Right renal pelvis (tissue), 4 donors: ENCODE data around the gene PLXNC1. TPM values are rescaled to one million over a fixed set of nuclear protein-coding genes. Genes with fewer than 3 reads are reported as not detected.

Experiments used
- DNase-seq, 4 donors: peaks; one replicate each; pipeline ENCODE4 v3.0.0-alpha.2; 2013; ENCODE audit warnings: low read depth in 4 of 4, low spot score in 3 of 4, missing footprints in 1 of 4
- polyA plus RNA-seq, 4 donors: library from polyadenylated mRNA; unstranded; fragments of 120-200 nt; gene quantifications; one replicate each; pipeline ENCODE4 v1.2.1, GENCODE V29; 2013; ENCODE audit not compliant: insufficient read length in 4 of 4

PLXNC1 gene
- 1 to 10 TPM; 5.7 to 9.0 (median 7.1) TPM for polyA plus RNA-seq

GRCh38 chr12:94147991-94148738, at the start of gene PLXNC1:
TSS of gene PLXNC1 (plus strand) at chr12:94148577. CDS start at chr12:94148972, 395 bp downstream.
- DNase-seq = no peak

- DNase-seq = no peak
Measured at GRCh38 chr12:94099191-94099590, 49.2 kb upstream of the PLXNC1 start.

- no peak for DNase-seq
Measured at GRCh38 chr12:94099632-94100031, 48.7 kb upstream of the PLXNC1 start.

- DNase-seq = no peak
Measured at GRCh38 chr12:94100211-94100627, 48.2 kb upstream of the PLXNC1 start.

- DNase-seq = peak; percentile 43 to 74 (median 62)
Measured at GRCh38 chr12:94100990-94101737, 47.2 kb upstream of the PLXNC1 start.

GRCh38 chr12:94101738-94102660, 46.4 kb upstream of the PLXNC1 start:
- DNase-seq = peak; percentile 69 to 80 (median 74)

GRCh38 chr12:94103986-94104385, 44.4 kb upstream of the PLXNC1 start:
- DNase-seq = no peak

- no peak for DNase-seq
Measured at GRCh38 chr12:94107910-94108309, 40.5 kb upstream of the PLXNC1 start.

- no peak for DNase-seq
Measured at GRCh38 chr12:94109160-94109559, 39.2 kb upstream of the PLXNC1 start.

GRCh38 chr12:94110258-94110657, 38.1 kb upstream of the PLXNC1 start:
- DNase-seq = no peak

GRCh38 chr12:94111302-94111701, 37.1 kb upstream of the PLXNC1 start:
- DNase-seq = no peak

- DNase-seq = no peak
Measured at GRCh38 chr12:94112121-94112520, 36.3 kb upstream of the PLXNC1 start.

- DNase-seq = no peak
Measured at GRCh38 chr12:94114166-94114565, 34.2 kb upstream of the PLXNC1 start.

- DNase-seq = no peak
Measured at GRCh38 chr12:94116191-94116590, 32.2 kb upstream of the PLXNC1 start.

- no peak for DNase-seq
Measured at GRCh38 chr12:94121886-94122285, 26.5 kb upstream of the PLXNC1 start.

GRCh38 chr12:94122591-94122990, 25.8 kb upstream of the PLXNC1 start:
- DNase-seq = no peak

- no peak for DNase-seq
Measured at GRCh38 chr12:94123127-94123526, 25.2 kb upstream of the PLXNC1 start.

- DNase-seq = no peak
Measured at GRCh38 chr12:94126067-94126466, 22.3 kb upstream of the PLXNC1 start.

- DNase-seq = no peak
Measured at GRCh38 chr12:94127239-94128131, 20.9 kb upstream of the PLXNC1 start.

GRCh38 chr12:94128280-94128679, 20.1 kb upstream of the PLXNC1 start:
- DNase-seq = no peak
